ENCODE results near the gene RUNDC1.
A peak's percentile ranks its signal among the peaks of the same experiment; 100 is the strongest.

Gene RUNDC1

GRCh38 chr17:42982266-42982665, 1.9 kb downstream of the RUNDC1 start:
- Histone ChIP-seq H3K9me3 (ENCODE audit: insufficient read depth, low read length, severe bottlenecking) (peaks cover 10% of the 10 kb centered on the region), H3K4me3 (ENCODE audit: low read depth in 1 of 2, low read length in 2 of 2) (peak overlapping the region in 1 of 2 experiments; percentile 81; a peak in 2 of 4 replicates), H4K20me1 (ENCODE audit: insufficient read depth, low read length) (peaks cover 6% of the 10 kb centered on the region), H3K27me3 (ENCODE audit: insufficient read depth, low read length, poor library complexity) (no peaks in the 10 kb centered on the region), H2AFZ (ENCODE audit: low read depth, low read length) (no peak overlapping the region), H3K79me2 (ENCODE audit: insufficient read depth, low read length) (peaks cover 39% of the 10 kb centered on the region), H3K4me2 (ENCODE audit: insufficient read depth, low read length) (peak overlapping the region; percentile 99), H3K4me1 (ENCODE audit: insufficient read depth, low read length) (peaks cover 24% of the 10 kb centered on the region), H3K36me3 (ENCODE audit: insufficient read depth, low read length) (peaks cover 44% of the 10 kb centered on the region), H3K27ac (ENCODE audit: low read length) (no peak overlapping the region), H3K9ac (ENCODE audit: low read depth, low read length) (no peak overlapping the region)
- ATAC-seq (ENCODE audit: insufficient read depth, low read depth) (no peak), DNase-seq (no peak)
- TF ChIP-seq EZH2 (IDR thresholded peaks at IDR 0.05; ENCODE audit: borderline replicate concordance, low read depth, low read length, severe bottlenecking), result no peak
- TF ChIP-seq CTCF (IDR thresholded peaks at IDR 0.05; ENCODE audit: borderline replicate concordance, extremely low read depth, low read length, poor library complexity, severe bottlenecking), result no peak

DNA sequence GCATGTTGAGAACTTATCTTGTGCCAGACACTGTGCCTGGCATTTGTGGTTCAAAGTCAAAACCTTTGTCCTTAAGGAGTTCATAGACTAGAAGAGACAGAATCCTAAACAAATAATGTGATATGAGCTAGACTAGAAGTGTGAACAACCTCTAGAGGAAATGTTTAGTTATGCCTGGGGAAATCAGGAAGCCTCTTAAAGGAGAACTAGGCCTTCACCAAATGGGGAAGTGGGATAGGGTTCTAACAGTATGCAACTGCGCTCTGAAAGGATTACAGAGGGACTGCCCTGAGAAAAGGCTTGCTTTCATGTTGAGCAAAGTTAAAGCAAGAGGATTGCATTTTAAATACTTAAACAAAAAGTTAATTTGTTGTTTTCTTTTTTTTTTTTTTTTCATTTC, 4.9 kb downstream of the RUNDC1 start:
- TF ChIP-seq EZH2 (IDR thresholded peaks at IDR 0.05; ENCODE audit: borderline replicate concordance, low read depth, low read length, severe bottlenecking) (no peak), CTCF (IDR thresholded peaks at IDR 0.05; ENCODE audit: borderline replicate concordance, extremely low read depth, low read length, poor library complexity, severe bottlenecking) (no peak)
- Histone ChIP-seq H3K9me3 (ENCODE audit: insufficient read depth, low read length, severe bottlenecking) (no peaks in the 10 kb centered on the region), H3K4me2 (ENCODE audit: insufficient read depth, low read length) (no peak overlapping the region), H4K20me1 (ENCODE audit: insufficient read depth, low read length) (peaks cover 6% of the 10 kb centered on the region), H3K27me3 (ENCODE audit: insufficient read depth, low read length, poor library complexity) (no peaks in the 10 kb centered on the region), H3K79me2 (ENCODE audit: insufficient read depth, low read length) (peaks cover 37% of the 10 kb centered on the region), H3K27ac (ENCODE audit: low read length) (no peak overlapping the region), H3K9ac (ENCODE audit: low read depth, low read length) (no peak overlapping the region), H2AFZ (ENCODE audit: low read depth, low read length) (no peak overlapping the region), H3K36me3 (ENCODE audit: insufficient read depth, low read length) (peaks cover 73% of the 10 kb centered on the region), H3K4me1 (ENCODE audit: insufficient read depth, low read length) (peaks cover 18% of the 10 kb centered on the region), H3K4me3 (ENCODE audit: low read depth in 1 of 2, low read length in 2 of 2) (no peak overlapping the region)
- no peak for DNase-seq
- ATAC-seq (ENCODE audit: insufficient read depth, low read depth), result no peak

DNA sequence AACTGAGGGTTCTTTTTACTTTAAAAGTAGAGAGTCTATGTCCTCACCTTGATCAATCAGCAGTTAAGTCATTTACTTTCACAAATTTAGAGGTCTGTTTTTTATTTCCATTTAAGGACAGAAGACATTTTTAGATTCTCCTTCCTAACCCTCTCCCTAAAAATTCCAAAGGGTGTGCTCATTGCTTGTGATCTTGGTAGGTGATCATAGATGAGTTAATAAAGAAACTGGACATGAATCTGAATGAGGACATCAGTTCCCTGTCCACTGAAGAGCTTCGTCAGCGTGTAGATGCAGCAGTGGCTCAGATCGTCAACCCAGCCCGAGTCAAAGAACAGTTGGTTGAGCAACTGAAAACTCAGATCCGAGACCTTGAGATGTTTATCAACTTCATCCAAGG, 8.8 kb downstream of the RUNDC1 start:
- no peaks in the 10 kb centered on the region for H3K4me1 ChIP-seq (ENCODE audit: insufficient read depth, low read length)
- no peak overlapping the region for H3K4me2 ChIP-seq (ENCODE audit: insufficient read depth, low read length)
- no peak for DNase-seq
- ATAC-seq (ENCODE audit: insufficient read depth, low read depth), result no peak
- H3K4me3 ChIP-seq (ENCODE audit: low read depth in 1 of 2, low read length in 2 of 2), result no peak overlapping the region
- H2AFZ ChIP-seq (ENCODE audit: low read depth, low read length), result no peak overlapping the region
- H3K9ac ChIP-seq (ENCODE audit: low read depth, low read length), result no peak overlapping the region
- no peaks in the 10 kb centered on the region; the same call in 1 of the 2 replicates for H4K20me1 ChIP-seq (ENCODE audit: insufficient read depth, low read length)
- no peaks in the 10 kb centered on the region for H3K27me3 ChIP-seq (ENCODE audit: insufficient read depth, low read length, poor library complexity)
- H3K79me2 ChIP-seq (ENCODE audit: insufficient read depth, low read length), result 0 out of 2 replicates have a peak, but pooled peaks cover 4% of the 10 kb centered on the region
- peaks cover 83% of the 10 kb centered on the region for H3K36me3 ChIP-seq (ENCODE audit: insufficient read depth, low read length)
- TF ChIP-seq CTCF (IDR thresholded peaks at IDR 0.05; ENCODE audit: borderline replicate concordance, extremely low read depth, low read length, poor library complexity, severe bottlenecking), result no peak
- no peak for TF ChIP-seq EZH2 (IDR thresholded peaks at IDR 0.05; ENCODE audit: borderline replicate concordance, low read depth, low read length, severe bottlenecking)
- no peak overlapping the region for H3K27ac ChIP-seq (ENCODE audit: low read length)
- H3K9me3 ChIP-seq (ENCODE audit: insufficient read depth, low read length, severe bottlenecking), result no peaks in the 10 kb centered on the region
